H9 (cell line): Measurements from ENCODE around the gene SCUBE1. TPM values are rescaled to one million over a fixed set of nuclear protein-coding genes. Genes with fewer than 3 reads are reported as not detected.

Experiments
- DNase-seq: peaks from one replicate; pipeline ENCODE4 v3.0.0-alpha.2; 2017
- H2AFZ ChIP-seq: one replicate; pipeline ENCODE4 v1.6.1; 2013; ENCODE audit warnings: mild to moderate bottlenecking, low read length, control low read depth, moderate library complexity
- H2AK5ac ChIP-seq: 2 replicates; pipeline ENCODE4 v1.6.1; 2013; ENCODE audit warnings: low read length, control low read depth, mixed read lengths; ENCODE audit not compliant: insufficient read length
- H2BK120ac ChIP-seq: one replicate; pipeline ENCODE4 v1.6.1; 2013; ENCODE audit warnings: low read depth, mild to moderate bottlenecking, low read length, control low read depth, inconsistent platforms; ENCODE audit not compliant: poor library complexity, severe bottlenecking
- H2BK12ac ChIP-seq: 2 replicates; pipeline ENCODE4 v1.6.1; 2013; ENCODE audit warnings: low read length, control low read depth, mixed read lengths, low read depth; ENCODE audit not compliant: insufficient read length
- H2BK15ac ChIP-seq: 2 replicates; pipeline ENCODE4 v1.6.1; 2013; ENCODE audit warnings: low read depth, low read length, control low read depth
- H2BK20ac ChIP-seq: one replicate; pipeline ENCODE4 v1.6.1; 2013; ENCODE audit warnings: low read depth, mild to moderate bottlenecking, low read length, control low read depth, inconsistent platforms; ENCODE audit not compliant: poor library complexity, severe bottlenecking
- H2BK5ac ChIP-seq: 2 replicates; pipeline ENCODE4 v1.6.1; 2013; ENCODE audit warnings: low read length, control low read depth, mixed read lengths; ENCODE audit not compliant: insufficient read length
- H3K14ac ChIP-seq: 2 replicates; pipeline ENCODE4 v1.6.1; 2013; ENCODE audit warnings: low read length, control low read depth; ENCODE audit not compliant: insufficient read depth
- H3K18ac ChIP-seq: 2 replicates; pipeline ENCODE4 v1.6.1; 2013; ENCODE audit warnings: low read depth, mild to moderate bottlenecking, mixed read lengths, low read length, control low read depth; ENCODE audit not compliant: insufficient read length
- H3K23ac ChIP-seq: 2 replicates; pipeline ENCODE4 v1.6.1; 2013; ENCODE audit warnings: low read length, control low read depth, mixed read lengths, low read depth; ENCODE audit not compliant: insufficient read length
- H3K23me2 ChIP-seq: 2 replicates; pipeline ENCODE4 v1.6.1; 2013; ENCODE audit warnings: low read depth, mild to moderate bottlenecking, mixed read lengths, low read length, control low read depth; ENCODE audit not compliant: insufficient read length, poor library complexity, severe bottlenecking
- H3K27ac ChIP-seq: 2 replicates; pipeline ENCODE4 v1.5.1; 2013; ENCODE audit warnings: low read length, control low read depth, mixed read lengths, low read depth; ENCODE audit not compliant: insufficient read length
- H3K27me3 ChIP-seq: 2 replicates; pipeline ENCODE4 v1.6.1; 2013; ENCODE audit warnings: low read length, control low read depth, inconsistent platforms; ENCODE audit not compliant: insufficient read depth
- H3K4ac ChIP-seq: 2 replicates; pipeline ENCODE4 v1.6.1; 2013; ENCODE audit warnings: low read depth, mild to moderate bottlenecking, control low read depth, inconsistent platforms, low read length, moderate library complexity
- H3K4me1 ChIP-seq: 2 replicates; pipeline ENCODE4 v1.6.1; 2013; ENCODE audit warnings: low read length, control low read depth, inconsistent platforms; ENCODE audit not compliant: insufficient read depth
- H3K4me2 ChIP-seq: 2 replicates; pipeline ENCODE4 v1.6.1; 2013; ENCODE audit warnings: low read length, control low read depth, mixed read lengths; ENCODE audit not compliant: insufficient read length, insufficient read depth
- H3K56ac ChIP-seq: 2 replicates; pipeline ENCODE4 v1.6.1; 2013; ENCODE audit warnings: low read depth, mild to moderate bottlenecking, mixed read lengths, low read length, control low read depth; ENCODE audit not compliant: insufficient read length
- H3K79me1 ChIP-seq: 2 replicates; pipeline ENCODE4 v1.6.1; 2013; ENCODE audit warnings: low read depth, mild to moderate bottlenecking, moderate library complexity, low read length, control low read depth, inconsistent platforms; ENCODE audit not compliant: insufficient read depth, poor library complexity, severe bottlenecking
- H3K79me2 ChIP-seq: 2 replicates; pipeline ENCODE4 v1.6.1; 2013; ENCODE audit warnings: low read length, control low read depth, inconsistent platforms; ENCODE audit not compliant: insufficient read depth
- H3K9ac ChIP-seq: 2 replicates; pipeline ENCODE4 v1.6.1; 2013; ENCODE audit warnings: low read length, control low read depth, mixed read lengths; ENCODE audit not compliant: insufficient read length; ENCODE audit errors: extremely low read depth
- H3K9me3 ChIP-seq: one replicate; pipeline ENCODE4 v1.6.1; 2013; ENCODE audit warnings: low read depth, low read length, inconsistent platforms; ENCODE audit not compliant: control insufficient read depth
- H3T11ph ChIP-seq: one replicate; pipeline ENCODE4 v1.6.1; 2013; ENCODE audit warnings: mild to moderate bottlenecking, low read length, control low read depth, inconsistent platforms
- H4K20me1 ChIP-seq: one replicate; pipeline ENCODE4 v1.6.1; 2013; ENCODE audit not compliant: control insufficient read depth, insufficient read length, insufficient read depth
- H4K5ac ChIP-seq: 2 replicates; pipeline ENCODE4 v1.6.1; 2013; ENCODE audit warnings: low read depth, mild to moderate bottlenecking, mixed read lengths, low read length, control low read depth; ENCODE audit not compliant: insufficient read length
- H4K8ac ChIP-seq: replicated peaks from 2 replicates; pipeline ENCODE4 v1.6.1; 2013; ENCODE audit warnings: low read length, control low read depth, mixed read lengths, low read depth; ENCODE audit not compliant: insufficient read length
- H4K91ac ChIP-seq: 2 replicates; pipeline ENCODE4 v1.6.1; 2013; ENCODE audit warnings: low read depth, mild to moderate bottlenecking, moderate library complexity, mixed read lengths, low read length, control low read depth; ENCODE audit not compliant: insufficient read length
- H3K27ac Mint-ChIP-seq, 3 experiments: 2 replicates in 2 of 3; 3 replicates in 1 of 3; pipeline ENCODE4 v1.8.0; 2020 to 2021; ENCODE audit warnings: mixed read lengths in 3 of 3, mild to moderate bottlenecking in 1 of 3, moderate library complexity in 1 of 3
- H3K27me3 Mint-ChIP-seq: 2 replicates; pipeline ENCODE4 v1.8.0; 2021; ENCODE audit warnings: low read depth, mild to moderate bottlenecking, moderate library complexity, mixed read lengths
- H3K36me3 Mint-ChIP-seq, 3 experiments: 2 replicates in 2 of 3; 3 replicates in 1 of 3; pipeline ENCODE4 v1.8.0; 2020 to 2021; ENCODE audit warnings: low read depth in 3 of 3, mixed read lengths in 3 of 3; ENCODE audit not compliant: insufficient read depth in 1 of 3
- H3K4me1 Mint-ChIP-seq, 2 experiments: 2 replicates each; pipeline ENCODE4 v1.8.0; 2020; ENCODE audit warnings: mixed read lengths in 2 of 2
- H3K4me3 Mint-ChIP-seq, 2 experiments: 2 replicates in 1 of 2; 3 replicates in 1 of 2; pipeline ENCODE4 v1.8.0; 2020 to 2021; ENCODE audit warnings: mild to moderate bottlenecking in 2 of 2, mixed read lengths in 2 of 2, moderate library complexity in 1 of 2
- H3K9me3 Mint-ChIP-seq, 2 experiments: 2 replicates in 1 of 2; 3 replicates in 1 of 2; pipeline ENCODE4 v1.8.0; 2020; ENCODE audit warnings: mild to moderate bottlenecking in 2 of 2, mixed read lengths in 2 of 2, moderate library complexity in 1 of 2
- WGBS: extraction: QIAGEN DNeasy Blood & Tissue Kit; methylation state at CpG from one replicate; pipeline ENCODE4 v1.1.7; 2013; ENCODE audit warnings: missing lambda C conversion rate, low lambda C conversion rate, mixed read lengths; ENCODE audit not compliant: insufficient read length; ENCODE audit errors: extremely low coverage; 5-methylcytosine and 5-hydroxymethylcytosine counted together
- total RNA-seq: library from RNA; stranded (reverse); gene quantifications from 2 replicates; pipeline ENCODE4 v1.2.1, GENCODE V29; 2021
- TF ChIP-seq, protein P1 (sequence below): fragments of 200-600 bp; sonication (generic); conservative IDR thresholded peaks from 3 replicates; pipeline ENCODE4 v1.8.0; 2021; ENCODE audit warnings: antibody characterized with exemption, mild to moderate bottlenecking

Gene SCUBE1
- total RNA-seq, 1 experiment from 2014 or later = 1.2 TPM

DNA sequence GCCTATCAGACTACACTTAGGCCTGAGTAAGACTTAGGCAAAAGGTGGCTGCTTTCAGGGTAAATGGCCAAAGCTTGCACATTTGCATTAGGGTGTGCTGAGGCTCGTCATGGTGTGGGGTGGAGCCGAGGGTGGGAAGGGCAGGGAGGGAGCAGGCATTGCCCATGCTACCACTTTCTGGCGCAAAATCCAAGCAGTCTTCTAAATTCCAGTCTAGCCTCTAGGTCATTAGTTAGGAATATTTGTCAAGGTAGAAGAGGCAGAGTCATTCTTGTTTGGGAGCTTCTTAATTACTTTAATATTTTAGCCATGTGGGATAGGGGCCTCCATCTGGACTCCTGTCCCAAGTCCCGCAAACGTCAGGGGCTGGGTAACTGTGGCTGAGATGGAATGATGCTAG lies 28.6 kb downstream of the SCUBE1 start:
- H3K36me3 Mint-ChIP-seq = no peaks in the 10 kb centered on the region; a peak in 1 of 7 replicates
- Histone ChIP-seq H3K9me3 (no peaks in the 10 kb centered on the region), H3K23me2 (no peaks in the 10 kb centered on the region), H2BK12ac (no peak overlapping the region), H3K18ac (no peak overlapping the region), H3K79me1 (no peaks in the 10 kb centered on the region), H3K79me2 (no peaks in the 10 kb centered on the region), H4K91ac (no peak overlapping the region), H4K5ac (no peak overlapping the region), H2BK20ac (no peak overlapping the region), H3K27me3 (no peaks in the 10 kb centered on the region), H3K23ac (no peak overlapping the region), H2AK5ac (no peak overlapping the region), H3K4me2 (no peak overlapping the region), H3K4ac (no peak overlapping the region), H3K9ac (no peak overlapping the region), H3T11ph (no peak overlapping the region), H3K56ac (no peak overlapping the region), H3K14ac (no peak overlapping the region), H2AFZ (no peak overlapping the region), H2BK15ac (no peak overlapping the region), H2BK120ac (no peak overlapping the region), H3K27ac (no peak overlapping the region), H4K8ac (no peak overlapping the region), H2BK5ac (no peak overlapping the region), H3K4me1 (no peaks in the 10 kb centered on the region; the same call in 1 of the 2 replicates), H4K20me1 (no peaks in the 10 kb centered on the region)
- DNase-seq = no peak
- H3K4me1 Mint-ChIP-seq = peaks cover 14 to 39% of the 10 kb centered on the region in 2 experiments
- no peak overlapping the region for H3K4me3 Mint-ChIP-seq
- TF ChIP-seq, protein P1, sequence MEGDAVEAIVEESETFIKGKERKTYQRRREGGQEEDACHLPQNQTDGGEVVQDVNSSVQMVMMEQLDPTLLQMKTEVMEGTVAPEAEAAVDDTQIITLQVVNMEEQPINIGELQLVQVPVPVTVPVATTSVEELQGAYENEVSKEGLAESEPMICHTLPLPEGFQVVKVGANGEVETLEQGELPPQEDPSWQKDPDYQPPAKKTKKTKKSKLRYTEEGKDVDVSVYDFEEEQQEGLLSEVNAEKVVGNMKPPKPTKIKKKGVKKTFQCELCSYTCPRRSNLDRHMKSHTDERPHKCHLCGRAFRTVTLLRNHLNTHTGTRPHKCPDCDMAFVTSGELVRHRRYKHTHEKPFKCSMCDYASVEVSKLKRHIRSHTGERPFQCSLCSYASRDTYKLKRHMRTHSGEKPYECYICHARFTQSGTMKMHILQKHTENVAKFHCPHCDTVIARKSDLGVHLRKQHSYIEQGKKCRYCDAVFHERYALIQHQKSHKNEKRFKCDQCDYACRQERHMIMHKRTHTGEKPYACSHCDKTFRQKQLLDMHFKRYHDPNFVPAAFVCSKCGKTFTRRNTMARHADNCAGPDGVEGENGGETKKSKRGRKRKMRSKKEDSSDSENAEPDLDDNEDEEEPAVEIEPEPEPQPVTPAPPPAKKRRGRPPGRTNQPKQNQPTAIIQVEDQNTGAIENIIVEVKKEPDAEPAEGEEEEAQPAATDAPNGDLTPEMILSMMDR = no peak
- no CpG with 5 or more reads among the region's 5 CpGs for WGBS
- H3K27ac Mint-ChIP-seq = no peak overlapping the region
- no peaks in the 10 kb centered on the region; the same call in none of the 2 replicates for H3K27me3 Mint-ChIP-seq
- H3K9me3 Mint-ChIP-seq = no peaks in the 10 kb centered on the region
